GM12878 (cell line): Measurements from ENCODE around the gene TCF15. TPM values are rescaled to one million over a fixed set of nuclear protein-coding genes. Genes with fewer than 3 reads are reported as not detected.

Experiments used
- ATAC-seq: fragments of 200-7000 bp; cut with Tn5 transposase; 3 replicates; pipeline ENCODE4 v1.9.1; 2020; ENCODE audit warnings: mild to moderate bottlenecking, moderate library complexity
- BruUV-seq: library from RNA; stranded (reverse); fragments of 400-500 nt; replicated peaks from 2 replicates; lab custom pipeline; 2021; lab: Mats Ljungman, UMichigan
- CTCF ChIA-PET: fragments of 300-600 bp; sonication (Branson Sonifier 250); formaldehyde crosslinking; extraction: SDS; loops from one replicate; lab custom pipeline; 2021; ENCODE audit warnings: inconsistent platforms; lab: Yijun Ruan, JAX
- POLR2A ChIA-PET: fragments of 350-600 bp; formaldehyde crosslinking; extraction: SDS; loops from one replicate; lab custom pipeline; 2021; ENCODE audit warnings: inconsistent platforms; lab: Charles Lee
- RAD21 ChIA-PET: fragments of 300-600 bp; sonication (Branson Sonifier 250); formaldehyde crosslinking; loops from one replicate; lab custom pipeline; 2023; ENCODE audit warnings: antibody characterized with exemption; ENCODE audit not compliant: unreplicated experiment; lab: Charles Lee
- SMC1A ChIA-PET: fragments of 300-600 bp; sonication (Branson Sonifier 250); formaldehyde crosslinking; loops from one replicate; lab custom pipeline; 2023; ENCODE audit not compliant: unreplicated experiment, uncharacterized antibody; lab: Charles Lee
- DNase-seq: peaks from one replicate; pipeline ENCODE4 v3.0.0-alpha.2; 2011; ENCODE audit warnings: low read depth, low spot score
- FAIRE-seq: peaks from 3 replicates; lab custom pipeline; 2011; peaks lifted over from hg19 to GRCh38; lab: Jason Lieb, UNC
- H2AFZ ChIP-seq: 2 replicates; pipeline ENCODE4 v1.6.0; 2011; ENCODE audit warnings: low read depth, low read length, control low read depth; ENCODE audit not compliant: control insufficient read depth
- H3K27ac ChIP-seq: 2 replicates; pipeline ENCODE4 v1.5.1; 2011; ENCODE audit warnings: control low read depth; ENCODE audit not compliant: control insufficient read depth, insufficient read depth
- H3K27me3 ChIP-seq, 2 experiments: replicated peaks in 1 of 2; 2 replicates each; pipeline versions ENCODE4 v1.6.0 to v1.6.1; 2011; ENCODE audit warnings: low read length in 1 of 2; ENCODE audit not compliant: control insufficient read depth in 2 of 2, insufficient read depth in 2 of 2
- H3K36me3 ChIP-seq, 2 experiments: 2 replicates each; pipeline ENCODE4 v1.5.1; 2011; ENCODE audit warnings: low read length in 1 of 2; ENCODE audit not compliant: control insufficient read depth in 2 of 2, insufficient read depth in 2 of 2
- H3K4me1 ChIP-seq: 2 replicates; pipeline ENCODE4 v1.6.1; 2011; ENCODE audit warnings: mild to moderate bottlenecking, low read length, moderate library complexity, mixed read lengths; ENCODE audit not compliant: control insufficient read depth, insufficient read depth
- H3K4me2 ChIP-seq: 2 replicates; pipeline ENCODE4 v1.6.0; 2011; ENCODE audit warnings: control low read depth; ENCODE audit not compliant: control insufficient read depth, insufficient read depth
- H3K4me3 ChIP-seq: fragments of 200-600 bp; sonication (generic); 2 replicates; pipeline ENCODE4 v1.5.1; 2016
- H3K79me2 ChIP-seq: 2 replicates; pipeline ENCODE4 v1.6.0; 2011; ENCODE audit warnings: low read length; ENCODE audit not compliant: control insufficient read depth, insufficient read depth
- H3K9ac ChIP-seq: 2 replicates; pipeline ENCODE4 v1.8.0; 2011; ENCODE audit warnings: low read length, control low read depth, mixed read lengths; ENCODE audit not compliant: control insufficient read depth, insufficient read depth
- H3K9me3 ChIP-seq: replicated peaks from 3 replicates; pipeline ENCODE4 v1.5.1; 2011; ENCODE audit warnings: mild to moderate bottlenecking, low read length; ENCODE audit not compliant: control insufficient read depth, insufficient read depth
- H4K20me1 ChIP-seq: 2 replicates; pipeline ENCODE4 v1.6.0; 2011; ENCODE audit not compliant: control insufficient read depth, insufficient read depth
- BCL11A ChIP-seq: IDR thresholded peaks from 2 replicates; pipeline ENCODE4 v1.6.1; 2011; ENCODE audit warnings: low read depth, low read length
- IKZF2 ChIP-seq, 2 experiments: fragments of 450-650 bp; IDR thresholded peaks; 2 replicates each; pipeline ENCODE4 v1.6.1; 2017; ENCODE audit warnings: mild to moderate bottlenecking in 2 of 2, moderate library complexity in 2 of 2
- NFIC ChIP-seq: IDR thresholded peaks from 2 replicates; pipeline ENCODE4 v1.6.1; 2012; ENCODE audit warnings: low read depth, mild to moderate bottlenecking, inconsistent platforms, low read length, moderate library complexity
- POLR2AphosphoS5 ChIP-seq: IDR thresholded peaks from 2 replicates; pipeline ENCODE4 v1.6.1; 2011; ENCODE audit warnings: mild to moderate bottlenecking, low read length, inconsistent platforms
- TAF1 ChIP-seq: IDR thresholded peaks from 2 replicates; pipeline ENCODE4 v1.6.1; 2011; ENCODE audit warnings: mild to moderate bottlenecking, low read depth, low read length, borderline replicate concordance
- ZNF274 ChIP-seq: IDR thresholded peaks from one replicate; pipeline ENCODE4 v1.8.0; 2011; ENCODE audit not compliant: insufficient read length, insufficient read depth
- WGBS: methylation state at CpG from one replicate; pipeline ENCODE4 v1.1.6; 2016; ENCODE audit warnings: low lambda C conversion rate; ENCODE audit not compliant: insufficient replicate concordance, insufficient coverage; ENCODE audit errors: missing lambda C conversion rate; 5-methylcytosine and 5-hydroxymethylcytosine counted together
- in situ Hi-C: fragments of 300-500 bp; cut with MboI; formaldehyde crosslinking; loops from 9 replicates; pipeline ENCODE4 v1.14.3; 2018; ENCODE audit warnings: mixed read lengths
- intact Hi-C: fragments of 100-400 bp; cut with micrococcal nuclease; formaldehyde crosslinking; loops from one replicate; pipeline ENCODE4 v1.14.2; 2022; ENCODE audit not compliant: unreplicated experiment
- polyA plus RNA-seq, 11 experiments: library from polyadenylated mRNA; depleted of rRNA in 4 of 11; unstranded in 6 of 11; stranded (reverse) in 5 of 11; fragments of >200 nt; fragmentation: Nextera tagmentation in 4 of 11; fragmentation: Illumina TruSeq in 1 of 11; extraction: Ambion mirVana in 4 of 11; extraction: Trizol in 1 of 11; gene quantifications; 1 replicate in 1 of 11; 2 replicates in 10 of 11; pipeline versions ENCODE4 v1.2.1 to v1.2.3, GENCODE V29; 2011 to 2016; ENCODE audit warnings: inconsistent platforms in 2 of 11, missing spikeins in 2 of 11, low read depth in 1 of 11
- total RNA-seq, 4 experiments: library from RNA; depleted of rRNA in 3 of 4; stranded (reverse); fragments of >200 nt in 3 of 4; fragmentation: Illumina TruSeq in 1 of 4; extraction: Trizol in 1 of 4; gene quantifications; 2 replicates each; pipeline versions ENCODE4 v1.2.1 to v1.2.3, GENCODE V29; 2013 to 2021
- TF ChIP-seq, protein P1 (sequence below): fragments of 150-350 bp; IDR thresholded peaks from 2 replicates; pipeline ENCODE4 v1.6.1; 2014; ENCODE audit warnings: mild to moderate bottlenecking, low read depth, low read length
- TF ChIP-seq, protein P2 (sequence below): fragments of 450-650 bp; IDR thresholded peaks from 2 replicates; pipeline ENCODE4 v1.6.1; 2017; ENCODE audit warnings: mild to moderate bottlenecking
- TF ChIP-seq, protein P3 (sequence below): fragments of 450-650 bp; IDR thresholded peaks from 2 replicates; pipeline ENCODE4 v1.6.1; 2018; ENCODE audit warnings: mild to moderate bottlenecking, low read depth, moderate library complexity; ENCODE audit not compliant: partially characterized antibody

TCF15 gene
- total and polyA plus RNA-seq, 10 of the 15 experiments (the other 5 are each of a cell fraction or from before 2014, with no cell fraction given) = 0.08 TPM; not detected in 9

GRCh38 chr20:588932-589672 lies 21.0 kb downstream of the TCF15 start (continued):
- TF ChIP-seq, protein P1, sequence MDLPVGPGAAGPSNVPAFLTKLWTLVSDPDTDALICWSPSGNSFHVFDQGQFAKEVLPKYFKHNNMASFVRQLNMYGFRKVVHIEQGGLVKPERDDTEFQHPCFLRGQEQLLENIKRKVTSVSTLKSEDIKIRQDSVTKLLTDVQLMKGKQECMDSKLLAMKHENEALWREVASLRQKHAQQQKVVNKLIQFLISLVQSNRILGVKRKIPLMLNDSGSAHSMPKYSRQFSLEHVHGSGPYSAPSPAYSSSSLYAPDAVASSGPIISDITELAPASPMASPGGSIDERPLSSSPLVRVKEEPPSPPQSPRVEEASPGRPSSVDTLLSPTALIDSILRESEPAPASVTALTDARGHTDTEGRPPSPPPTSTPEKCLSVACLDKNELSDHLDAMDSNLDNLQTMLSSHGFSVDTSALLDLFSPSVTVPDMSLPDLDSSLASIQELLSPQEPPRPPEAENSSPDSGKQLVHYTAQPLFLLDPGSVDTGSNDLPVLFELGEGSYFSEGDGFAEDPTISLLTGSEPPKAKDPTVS = 0 out of 2 replicates have a peak, but pooled peaks have one; percentile 50
- no peak for TF ChIP-seq ZNF274
- TF ChIP-seq, protein P2, sequence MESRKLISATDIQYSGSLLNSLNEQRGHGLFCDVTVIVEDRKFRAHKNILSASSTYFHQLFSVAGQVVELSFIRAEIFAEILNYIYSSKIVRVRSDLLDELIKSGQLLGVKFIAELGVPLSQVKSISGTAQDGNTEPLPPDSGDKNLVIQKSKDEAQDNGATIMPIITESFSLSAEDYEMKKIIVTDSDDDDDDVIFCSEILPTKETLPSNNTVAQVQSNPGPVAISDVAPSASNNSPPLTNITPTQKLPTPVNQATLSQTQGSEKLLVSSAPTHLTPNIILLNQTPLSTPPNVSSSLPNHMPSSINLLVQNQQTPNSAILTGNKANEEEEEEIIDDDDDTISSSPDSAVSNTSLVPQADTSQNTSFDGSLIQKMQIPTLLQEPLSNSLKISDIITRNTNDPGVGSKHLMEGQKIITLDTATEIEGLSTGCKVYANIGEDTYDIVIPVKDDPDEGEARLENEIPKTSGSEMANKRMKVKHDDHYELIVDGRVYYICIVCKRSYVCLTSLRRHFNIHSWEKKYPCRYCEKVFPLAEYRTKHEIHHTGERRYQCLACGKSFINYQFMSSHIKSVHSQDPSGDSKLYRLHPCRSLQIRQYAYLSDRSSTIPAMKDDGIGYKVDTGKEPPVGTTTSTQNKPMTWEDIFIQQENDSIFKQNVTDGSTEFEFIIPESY = no peak
- no peak for TF ChIP-seq POLR2AphosphoS5
- TF ChIP-seq, all 136 proteins: peak for 32

- BruUV-seq = no TSS peak
- no peak for FAIRE-seq
- RAD21 ChIA-PET = no interaction called here
- Histone ChIP-seq H3K27ac (no peak overlapping the region), H3K4me1 (peaks cover 15% of the 10 kb centered on the region), H3K4me2 (no peak overlapping the region), H3K79me2 (no peaks in the 10 kb centered on the region), H4K20me1 (no peaks in the 10 kb centered on the region), H2AFZ (no peak overlapping the region), H3K9me3 (no peaks in the 10 kb centered on the region), H3K36me3 (no peaks in the 10 kb centered on the region), H3K27me3 (no peaks in the 10 kb centered on the region), H3K4me3 (no peak overlapping the region), H3K9ac (no peak overlapping the region)
- CTCF ChIA-PET = interaction anchor here (2.8 kb wide), 1 partner anchor 56 kb away, joined by 11 read pairs; no protein-coding TSS in a partner anchor
- SMC1A ChIA-PET = interaction anchor here (1.6 kb wide), 1 partner anchor 150 kb away, joined by 4 read pairs; no protein-coding TSS in a partner anchor
- 12% methylated on average over 3 of the region's 3 CpGs for WGBS
- in situ Hi-C loops (no loop called here), intact Hi-C loops (no loop called here)
- ATAC-seq = peak; percentile 40
- TF ChIP-seq NFIC = no peak
- TF ChIP-seq BCL11A = no peak
- TF ChIP-seq IKZF2 (IDR thresholded peaks at IDR 0.05) = peak in 1 of 2 experiments; percentile 50; a peak in 1 of 4 replicates
- TF ChIP-seq, protein P3, sequence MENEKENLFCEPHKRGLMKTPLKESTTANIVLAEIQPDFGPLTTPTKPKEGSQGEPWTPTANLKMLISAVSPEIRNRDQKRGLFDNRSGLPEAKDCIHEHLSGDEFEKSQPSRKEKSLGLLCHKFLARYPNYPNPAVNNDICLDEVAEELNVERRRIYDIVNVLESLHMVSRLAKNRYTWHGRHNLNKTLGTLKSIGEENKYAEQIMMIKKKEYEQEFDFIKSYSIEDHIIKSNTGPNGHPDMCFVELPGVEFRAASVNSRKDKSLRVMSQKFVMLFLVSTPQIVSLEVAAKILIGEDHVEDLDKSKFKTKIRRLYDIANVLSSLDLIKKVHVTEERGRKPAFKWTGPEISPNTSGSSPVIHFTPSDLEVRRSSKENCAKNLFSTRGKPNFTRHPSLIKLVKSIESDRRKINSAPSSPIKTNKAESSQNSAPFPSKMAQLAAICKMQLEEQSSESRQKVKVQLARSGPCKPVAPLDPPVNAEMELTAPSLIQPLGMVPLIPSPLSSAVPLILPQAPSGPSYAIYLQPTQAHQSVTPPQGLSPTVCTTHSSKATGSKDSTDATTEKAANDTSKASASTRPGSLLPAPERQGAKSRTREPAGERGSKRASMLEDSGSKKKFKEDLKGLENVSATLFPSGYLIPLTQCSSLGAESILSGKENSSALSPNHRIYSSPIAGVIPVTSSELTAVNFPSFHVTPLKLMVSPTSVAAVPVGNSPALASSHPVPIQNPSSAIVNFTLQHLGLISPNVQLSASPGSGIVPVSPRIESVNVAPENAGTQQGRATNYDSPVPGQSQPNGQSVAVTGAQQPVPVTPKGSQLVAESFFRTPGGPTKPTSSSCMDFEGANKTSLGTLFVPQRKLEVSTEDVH = no peak
- TF ChIP-seq TAF1 = no peak
- POLR2A ChIA-PET = no interaction called here
- DNase-seq = no peak
Measured at GRCh38 chr20:588476-588875, 21.6 kb downstream of the TCF15 start.
